Stomach (tissue), 9 donors: ENCODE results near the gene ITIH4. TPM values are rescaled to one million over a fixed set of nuclear protein-coding genes. Genes with fewer than 3 reads are reported as not detected.

Source experiments
- DNase-seq, 2 donors: peaks; one replicate each; pipeline versions ENCODE4 v3.0.0 to v3.0.0-alpha.2; 2013 to 2019
- H3K27ac ChIP-seq, 5 donors: fragments of 200-600 bp in 4 of 5; sonication (generic) in 4 of 5; one replicate each; pipeline ENCODE4 v1.5.1; 2013 to 2019; ENCODE audit warnings: mild to moderate bottlenecking in 1 of 5, moderate library complexity in 1 of 5
- H3K27me3 ChIP-seq, 3 donors: fragments of 200-600 bp; sonication (generic); one replicate each; pipeline ENCODE4 v1.5.1; 2017 to 2019; ENCODE audit warnings: mixed run types in 1 of 3
- H3K36me3 ChIP-seq, 4 donors: fragments of 200-600 bp; sonication (generic); 1 replicate in 3 of 4; 2 replicates in 1 of 4; pipeline ENCODE4 v1.5.1; 2016 to 2019
- H3K4me1 ChIP-seq, 4 donors: fragments of 200-600 bp; sonication (generic); one replicate each; pipeline ENCODE4 v1.5.1; 2016 to 2019
- H3K4me3 ChIP-seq, 4 donors: fragments of 200-600 bp; sonication (generic) in 3 of 4; one replicate each; pipeline ENCODE4 v1.5.1; 2016 to 2019; ENCODE audit warnings: mild to moderate bottlenecking in 1 of 4
- H3K9me3 ChIP-seq, 4 donors: fragments of 200-600 bp; sonication (generic); one replicate each; pipeline ENCODE4 v1.5.1; 2016 to 2019
- EP300 ChIP-seq: sonication (generic); formaldehyde crosslinking; IDR thresholded peaks from one replicate; pipeline ENCODE4 v1.6.1; 2017; ENCODE audit warnings: antibody characterized with exemption
- POLR2A ChIP-seq, 4 donors: fragments of 450-650 bp; IDR thresholded peaks; one replicate each; pipeline ENCODE4 v1.6.1; 2016; ENCODE audit warnings: antibody characterized with exemption in 4 of 4, control low read depth in 2 of 4, mild to moderate bottlenecking in 1 of 4, moderate library complexity in 1 of 4
- POLR2AphosphoS5 ChIP-seq, 3 donors: sonication (generic); formaldehyde crosslinking; IDR thresholded peaks; one replicate each; pipeline ENCODE4 v1.6.1; 2016; ENCODE audit warnings: antibody characterized with exemption in 3 of 3
- WGBS, 5 donors: extraction: QIAGEN DNeasy Blood & Tissue Kit in 3 of 5; methylation state at CpG; one replicate each; pipeline versions ENCODE4 v1.1.5 to v1.1.7; 2013 to 2018; 5-methylcytosine and 5-hydroxymethylcytosine counted together
- intact Hi-C: fragments of 100-400 bp; cut with DNase I; formaldehyde crosslinking; loops from one replicate; pipeline ENCODE4 v1.15.1; 2023; ENCODE audit warnings: low total_unique reads
- polyA plus RNA-seq, 3 donors: library from polyadenylated mRNA; stranded (reverse); fragments of 200-250 nt; gene quantifications; one replicate each; pipeline ENCODE4 v1.2.3, GENCODE V29; 2013
- total RNA-seq, 5 donors: library from RNA; depleted of rRNA; stranded (reverse); fragments of >200 nt; gene quantifications; one replicate each; pipeline versions ENCODE4 v1.1.0 to v1.2.3, GENCODE V29; 2014 to 2016
- TF ChIP-seq, protein P1 (sequence below), 7 experiments: fragments of 450-650 bp in 4 of 7; fragments of 200-600 bp in 3 of 7; sonication (generic) in 3 of 7; IDR thresholded peaks; one replicate each; pipeline ENCODE4 v1.5.1; 2016 to 2019; ENCODE audit warnings: antibody characterized with exemption in 7 of 7, control low read depth in 2 of 7, mild to moderate bottlenecking in 1 of 7
- donor health status: healthy with polysubstance abuse.
- donor health status: Bipolar disorder and iron deficiency.
- donor health status: healthy.

ITIH4 gene
- total and polyA plus RNA-seq, 8 donors = 1.7 to 300 (median 18.5) TPM

- 89 to 96% (median 90%) methylated on average over 3 of the region's 3 CpGs for WGBS, 5 donors
- DNase-seq = no peak
These were observed 41.8 kb upstream of the ITIH4 start for GRCh38 chr3:52872245-52872644.

DNA sequence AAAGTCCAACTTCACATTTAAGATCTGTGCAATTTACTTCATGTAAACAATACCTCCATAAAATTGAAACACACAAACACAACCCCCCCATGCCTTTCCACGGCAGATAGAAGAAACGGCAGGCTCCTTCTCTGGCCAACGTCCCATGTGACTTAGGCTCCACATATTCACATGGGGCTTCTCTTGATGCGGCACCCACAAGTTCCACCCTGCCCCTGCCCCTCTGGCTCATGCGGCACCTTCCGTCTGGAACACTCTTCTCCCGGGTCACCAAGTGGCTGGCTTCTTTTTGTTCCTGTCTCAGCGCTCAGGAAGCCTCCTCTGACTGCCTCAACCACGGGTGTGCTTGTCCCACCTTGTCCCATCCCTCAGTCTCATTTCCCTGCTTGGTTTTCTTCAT, 41.3 kb upstream of the ITIH4 start:
- TF ChIP-seq EP300 (no peak), POLR2A (IDR thresholded peaks at IDR 0.05) (no peak), POLR2AphosphoS5 (IDR thresholded peaks at IDR 0.05) (no peak)
- TF ChIP-seq, protein P1, sequence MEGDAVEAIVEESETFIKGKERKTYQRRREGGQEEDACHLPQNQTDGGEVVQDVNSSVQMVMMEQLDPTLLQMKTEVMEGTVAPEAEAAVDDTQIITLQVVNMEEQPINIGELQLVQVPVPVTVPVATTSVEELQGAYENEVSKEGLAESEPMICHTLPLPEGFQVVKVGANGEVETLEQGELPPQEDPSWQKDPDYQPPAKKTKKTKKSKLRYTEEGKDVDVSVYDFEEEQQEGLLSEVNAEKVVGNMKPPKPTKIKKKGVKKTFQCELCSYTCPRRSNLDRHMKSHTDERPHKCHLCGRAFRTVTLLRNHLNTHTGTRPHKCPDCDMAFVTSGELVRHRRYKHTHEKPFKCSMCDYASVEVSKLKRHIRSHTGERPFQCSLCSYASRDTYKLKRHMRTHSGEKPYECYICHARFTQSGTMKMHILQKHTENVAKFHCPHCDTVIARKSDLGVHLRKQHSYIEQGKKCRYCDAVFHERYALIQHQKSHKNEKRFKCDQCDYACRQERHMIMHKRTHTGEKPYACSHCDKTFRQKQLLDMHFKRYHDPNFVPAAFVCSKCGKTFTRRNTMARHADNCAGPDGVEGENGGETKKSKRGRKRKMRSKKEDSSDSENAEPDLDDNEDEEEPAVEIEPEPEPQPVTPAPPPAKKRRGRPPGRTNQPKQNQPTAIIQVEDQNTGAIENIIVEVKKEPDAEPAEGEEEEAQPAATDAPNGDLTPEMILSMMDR (IDR thresholded peaks at IDR 0.05) = no peak

More at GRCh38 chr3:52872245-52872644, 41.8 kb upstream of the ITIH4 start:
- intact Hi-C loops = no loop called here
- H3K9me3 ChIP-seq = no peaks in the 10 kb centered on the region
- TF ChIP-seq EP300 = no peak
- no peak for TF ChIP-seq POLR2A (IDR thresholded peaks at IDR 0.05)
- no peak for TF ChIP-seq POLR2AphosphoS5 (IDR thresholded peaks at IDR 0.05)
- TF ChIP-seq, protein P1 (IDR thresholded peaks at IDR 0.05) = no peak
- H3K27ac ChIP-seq = no peak overlapping the region
- no peaks in the 10 kb centered on the region for H3K36me3 ChIP-seq
- no peaks in the 10 kb centered on the region for H3K27me3 ChIP-seq
- no peak overlapping the region for H3K4me3 ChIP-seq
- H3K4me1 ChIP-seq = peaks cover 0 to 28% (median 7%) of the 10 kb centered on the region in 4 donors

GRCh38 chr3:52870471-52870870, 40.0 kb upstream of the ITIH4 start:
- H3K36me3 ChIP-seq = peaks cover 0 to 3% (median 0%) of the 10 kb centered on the region in 4 donors
- H3K9me3 ChIP-seq = no peaks in the 10 kb centered on the region
- intact Hi-C loops = no loop called here
- TF ChIP-seq POLR2AphosphoS5 (IDR thresholded peaks at IDR 0.05) (no peak), POLR2A (IDR thresholded peaks at IDR 0.05) (no peak), EP300 (no peak)
- TF ChIP-seq, protein P1 (IDR thresholded peaks at IDR 0.05) = no peak
- no peak overlapping the region for H3K4me3 ChIP-seq
- H3K4me1 ChIP-seq = peaks cover 0 to 28% (median 6%) of the 10 kb centered on the region in 4 donors
- 93 to 98% (median 97%) methylated on average over 10 of the region's 10 CpGs for WGBS, 5 donors
- DNase-seq = no peak
- no peak overlapping the region for H3K27ac ChIP-seq
- no peaks in the 10 kb centered on the region for H3K27me3 ChIP-seq

More for the DNA sequence above, 41.3 kb upstream of the ITIH4 start:
- intact Hi-C loops = no loop called here
- no peak overlapping the region for H3K27ac ChIP-seq
- 72 to 81% (median 75%) methylated on average over 9 of the region's 9 CpGs for WGBS, 5 donors
- no peaks in the 10 kb centered on the region for H3K36me3 ChIP-seq
- DNase-seq = no peak
- H3K27me3 ChIP-seq = no peaks in the 10 kb centered on the region
- H3K9me3 ChIP-seq = no peaks in the 10 kb centered on the region
- H3K4me3 ChIP-seq = no peak overlapping the region
- peaks cover 0 to 28% (median 7%) of the 10 kb centered on the region in 4 donors for H3K4me1 ChIP-seq

- Histone ChIP-seq H3K4me3 (no peak overlapping the region), H3K4me1 (no peaks in the 10 kb centered on the region), H3K27me3 (no peaks in the 10 kb centered on the region), H3K27ac (no peak overlapping the region), H3K36me3 (peaks cover 0 to 6% (median 2%) of the 10 kb centered on the region in 4 donors), H3K9me3 (no peaks in the 10 kb centered on the region)
- TF ChIP-seq POLR2A (IDR thresholded peaks at IDR 0.05) (no peak), EP300 (no peak), POLR2AphosphoS5 (IDR thresholded peaks at IDR 0.05) (no peak)
- TF ChIP-seq, protein P1 (IDR thresholded peaks at IDR 0.05) = no peak
- no peak for DNase-seq
- WGBS, 5 donors = 91 to 94% (median 94%) methylated on average over 12 of the region's 12 CpGs
- intact Hi-C loops = no loop called here
These were observed 36.0 kb upstream of the ITIH4 start for GRCh38 chr3:52866427-52866826.
